Tibial nerve (tissue), 4 donors: ENCODE measurements around the gene KCNQ1. TPM values are rescaled to one million over a fixed set of nuclear protein-coding genes. Genes with fewer than 3 reads are reported as not detected.
A peak's percentile ranks its signal among the peaks of the same experiment; 100 is the strongest.

ENCODE experiments used
- DNase-seq, 2 donors: peaks; one replicate each; pipeline ENCODE4 v3.0.0-alpha.2; 2019; ENCODE audit warnings: low spot score in 2 of 2
- H3K27ac ChIP-seq, 4 donors: fragments of 200-600 bp; sonication (generic) in 3 of 4; one replicate each; pipeline ENCODE4 v1.5.1; 2017 to 2019; ENCODE audit warnings: mild to moderate bottlenecking in 1 of 4
- H3K27me3 ChIP-seq, 2 donors: fragments of 200-600 bp; sonication (generic) in 1 of 2; one replicate each; pipeline versions ENCODE4 v1.5.1 to v1.6.0; 2017 to 2019
- H3K36me3 ChIP-seq, 3 donors: fragments of 200-600 bp; sonication (generic); one replicate each; pipeline ENCODE4 v1.5.1; 2018 to 2019
- H3K4me1 ChIP-seq, 4 donors: fragments of 200-600 bp; sonication (generic) in 3 of 4; one replicate each; pipeline ENCODE4 v1.5.1; 2017 to 2019
- H3K4me3 ChIP-seq, 4 donors: fragments of 200-600 bp; sonication (generic) in 3 of 4; one replicate each; pipeline ENCODE4 v1.5.1; 2017 to 2019; ENCODE audit warnings: mild to moderate bottlenecking in 1 of 4, moderate library complexity in 1 of 4
- H3K9me3 ChIP-seq, 4 donors: fragments of 200-600 bp; sonication (generic) in 3 of 4; one replicate each; pipeline ENCODE4 v1.5.1; 2017 to 2019
- EP300 ChIP-seq, 2 donors: sonication (generic); formaldehyde crosslinking; IDR thresholded peaks; one replicate each; pipeline ENCODE4 v1.6.1; 2017; ENCODE audit warnings: antibody characterized with exemption in 2 of 2, mild to moderate bottlenecking in 1 of 2
- POLR2A ChIP-seq, 2 donors: fragments of 450-650 bp; IDR thresholded peaks; one replicate each; pipeline ENCODE4 v1.6.1; 2017; ENCODE audit warnings: antibody characterized with exemption in 2 of 2, mild to moderate bottlenecking in 2 of 2, moderate library complexity in 2 of 2
- WGBS, 2 donors: methylation state at CpG; one replicate each; pipeline ENCODE4 v1.1.5; 2018; 5-methylcytosine and 5-hydroxymethylcytosine counted together
- total RNA-seq, 4 donors: library from RNA; depleted of rRNA; stranded (reverse); fragments of >200 nt; gene quantifications; one replicate each; pipeline ENCODE4 v1.1.0, GENCODE V29; 2016
- TF ChIP-seq, protein P1 (sequence below), 5 experiments: fragments of 200-600 bp in 3 of 5; fragments of 450-650 bp in 2 of 5; sonication (generic) in 3 of 5; IDR thresholded peaks; one replicate each; pipeline ENCODE4 v1.5.1; 2016 to 2019; ENCODE audit warnings: antibody characterized with exemption in 5 of 5, mild to moderate bottlenecking in 3 of 5, moderate library complexity in 2 of 5

KCNQ1 gene
- total RNA-seq, 4 donors from 2014 or later = 3.5 to 11.4 (median 7.5) TPM

DNA sequence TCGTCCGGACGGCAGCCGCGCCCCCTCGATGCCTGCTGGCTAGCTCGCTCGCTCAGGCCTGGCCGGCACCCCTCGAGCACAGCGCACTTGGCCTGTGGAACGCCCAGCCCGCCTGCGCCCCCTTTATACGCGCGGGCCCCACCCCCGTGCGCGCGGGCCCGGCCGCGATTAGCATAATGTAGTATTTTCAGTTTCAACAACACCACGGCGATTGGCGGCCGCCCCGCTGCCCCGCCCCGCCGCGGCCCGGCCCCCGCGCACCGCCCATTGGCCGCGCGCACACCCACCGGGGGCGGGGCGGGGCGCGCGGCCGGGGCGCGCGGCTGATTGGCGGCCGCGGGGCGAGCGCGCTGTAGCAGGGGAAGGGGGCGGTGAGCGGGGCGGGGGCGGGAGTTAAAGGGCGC lies 440.9 kb downstream of the KCNQ1 start, which contains the start of gene CDKN1C:
CDKN1C (minus strand) TSS at position 98 of the 404 bp plus-strand sequence. CDS start 319 bp downstream, outside the sequence.
- H3K4me1 ChIP-seq = peaks cover 0 to 51% (median 6%) of the 10 kb centered on the region in 4 donors
- no peaks in the 10 kb centered on the region for H3K27me3 ChIP-seq
- peaks cover 0 to 13% (median 0%) of the 10 kb centered on the region in 3 donors for H3K36me3 ChIP-seq
- TF ChIP-seq EP300 (IDR thresholded peaks at IDR 0.05) (peak; percentile 33 to 99), POLR2A (IDR thresholded peaks at IDR 0.05) (peak; percentile 95 to 97)
- TF ChIP-seq, protein P1, sequence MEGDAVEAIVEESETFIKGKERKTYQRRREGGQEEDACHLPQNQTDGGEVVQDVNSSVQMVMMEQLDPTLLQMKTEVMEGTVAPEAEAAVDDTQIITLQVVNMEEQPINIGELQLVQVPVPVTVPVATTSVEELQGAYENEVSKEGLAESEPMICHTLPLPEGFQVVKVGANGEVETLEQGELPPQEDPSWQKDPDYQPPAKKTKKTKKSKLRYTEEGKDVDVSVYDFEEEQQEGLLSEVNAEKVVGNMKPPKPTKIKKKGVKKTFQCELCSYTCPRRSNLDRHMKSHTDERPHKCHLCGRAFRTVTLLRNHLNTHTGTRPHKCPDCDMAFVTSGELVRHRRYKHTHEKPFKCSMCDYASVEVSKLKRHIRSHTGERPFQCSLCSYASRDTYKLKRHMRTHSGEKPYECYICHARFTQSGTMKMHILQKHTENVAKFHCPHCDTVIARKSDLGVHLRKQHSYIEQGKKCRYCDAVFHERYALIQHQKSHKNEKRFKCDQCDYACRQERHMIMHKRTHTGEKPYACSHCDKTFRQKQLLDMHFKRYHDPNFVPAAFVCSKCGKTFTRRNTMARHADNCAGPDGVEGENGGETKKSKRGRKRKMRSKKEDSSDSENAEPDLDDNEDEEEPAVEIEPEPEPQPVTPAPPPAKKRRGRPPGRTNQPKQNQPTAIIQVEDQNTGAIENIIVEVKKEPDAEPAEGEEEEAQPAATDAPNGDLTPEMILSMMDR (IDR thresholded peaks at IDR 0.05) = peak in 1 of 5 experiments; percentile 7
- peak within 1 kb of the TSS; percentile 79 to 97 (median 92) for H3K27ac ChIP-seq
- peak within 1 kb of the TSS; percentile 78 to 96 (median 92) for H3K4me3 ChIP-seq
- 0% methylated on average over 3 to 8 of the region's 61 CpGs for WGBS, 2 donors
- peak; percentile 86 to 91 for DNase-seq
- H3K9me3 ChIP-seq = no peaks in the 10 kb centered on the region

DNA sequence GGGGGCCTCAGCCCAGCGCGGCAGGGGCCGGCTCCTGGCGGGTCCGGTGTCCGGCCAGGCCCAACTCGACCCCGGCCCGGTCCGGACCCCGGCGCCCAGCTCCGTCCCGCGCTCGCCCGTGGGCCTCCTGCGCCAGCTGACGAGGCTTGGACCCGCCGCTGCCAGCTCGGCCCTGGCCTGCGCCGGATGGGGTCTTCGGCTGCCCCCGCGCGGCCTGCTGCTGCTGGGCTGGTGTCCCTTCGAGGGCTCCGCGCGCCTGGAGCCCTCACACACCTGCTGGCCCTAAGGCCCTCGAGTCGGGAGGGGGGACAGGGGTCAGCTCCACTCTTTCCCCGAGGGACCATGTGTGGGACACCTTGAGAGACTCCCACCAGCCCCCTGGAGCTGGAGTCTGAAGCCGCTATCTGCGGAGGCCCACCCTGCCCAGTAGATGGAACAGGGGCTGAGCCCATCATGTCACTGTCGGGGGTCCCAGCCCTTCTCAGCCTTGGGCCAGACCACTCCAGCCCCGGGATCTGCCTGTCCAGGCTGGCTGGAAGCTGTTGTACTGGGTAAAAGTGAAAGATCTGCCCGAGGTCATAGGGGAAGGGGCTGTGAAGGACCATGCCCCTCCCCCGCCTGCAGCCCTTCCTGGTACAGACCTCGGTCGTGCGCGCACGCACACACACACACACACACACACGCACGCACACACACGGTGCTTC lies 441.5 kb downstream of the KCNQ1 start:
- peak overlapping the region; percentile 77 to 92 (median 82) for H3K27ac ChIP-seq
- 17 to 33% methylated on average over 14 to 44 of the region's 49 CpGs for WGBS, 2 donors
- peak overlapping the region in 3 of 4 donors; percentile 47 to 93 (median 78) for H3K4me3 ChIP-seq
- no peaks in the 10 kb centered on the region for H3K9me3 ChIP-seq
- H3K36me3 ChIP-seq = peaks cover 0 to 9% (median 0%) of the 10 kb centered on the region in 3 donors
- peak in 1 of 2 donors; percentile 35 for DNase-seq
- H3K27me3 ChIP-seq = no peaks in the 10 kb centered on the region
- TF ChIP-seq, protein P1 (IDR thresholded peaks at IDR 0.05) = peak in 2 of 5 experiments; percentile 18 to 42
- TF ChIP-seq POLR2A (IDR thresholded peaks at IDR 0.05) (no peak), EP300 (IDR thresholded peaks at IDR 0.05) (no peak)
- peaks cover 0 to 58% (median 10%) of the 10 kb centered on the region in 4 donors for H3K4me1 ChIP-seq

DNA sequence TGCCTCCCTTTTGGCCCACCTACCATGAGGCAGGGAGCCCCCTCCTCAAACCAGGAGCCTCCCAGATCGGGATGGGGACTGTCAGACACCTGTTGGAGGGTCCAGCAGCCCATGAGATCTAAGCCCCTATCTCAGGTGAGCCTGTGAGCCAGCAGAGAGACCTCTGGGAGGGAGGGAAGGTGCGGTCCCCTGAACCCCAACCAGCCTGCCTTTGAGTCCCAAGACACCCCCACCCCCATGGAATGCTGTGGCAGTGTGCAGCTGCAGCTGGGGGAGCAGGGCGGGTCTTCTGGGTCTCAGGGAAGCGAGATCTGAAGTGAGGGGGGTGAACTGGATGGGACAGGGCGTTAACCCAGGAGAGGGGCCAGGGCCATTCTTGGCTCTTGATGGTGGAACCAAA lies 442.1 kb downstream of the KCNQ1 start:
- Histone ChIP-seq H3K9me3 (no peaks in the 10 kb centered on the region), H3K4me3 (no peak overlapping the region), H3K36me3 (peaks cover 0 to 3% (median 0%) of the 10 kb centered on the region in 3 donors), H3K27ac (peak overlapping the region in 2 of 4 donors; percentile 77 to 92), H3K4me1 (peaks cover 0 to 58% (median 16%) of the 10 kb centered on the region in 4 donors), H3K27me3 (no peaks in the 10 kb centered on the region)
- TF ChIP-seq POLR2A (IDR thresholded peaks at IDR 0.05) = no peak
- TF ChIP-seq EP300 (IDR thresholded peaks at IDR 0.05) = no peak
- TF ChIP-seq, protein P1 (IDR thresholded peaks at IDR 0.05) = no peak
- DNase-seq = no peak
- 87 to 92% methylated on average over 4 to 5 of the region's 5 CpGs for WGBS, 2 donors

DNA sequence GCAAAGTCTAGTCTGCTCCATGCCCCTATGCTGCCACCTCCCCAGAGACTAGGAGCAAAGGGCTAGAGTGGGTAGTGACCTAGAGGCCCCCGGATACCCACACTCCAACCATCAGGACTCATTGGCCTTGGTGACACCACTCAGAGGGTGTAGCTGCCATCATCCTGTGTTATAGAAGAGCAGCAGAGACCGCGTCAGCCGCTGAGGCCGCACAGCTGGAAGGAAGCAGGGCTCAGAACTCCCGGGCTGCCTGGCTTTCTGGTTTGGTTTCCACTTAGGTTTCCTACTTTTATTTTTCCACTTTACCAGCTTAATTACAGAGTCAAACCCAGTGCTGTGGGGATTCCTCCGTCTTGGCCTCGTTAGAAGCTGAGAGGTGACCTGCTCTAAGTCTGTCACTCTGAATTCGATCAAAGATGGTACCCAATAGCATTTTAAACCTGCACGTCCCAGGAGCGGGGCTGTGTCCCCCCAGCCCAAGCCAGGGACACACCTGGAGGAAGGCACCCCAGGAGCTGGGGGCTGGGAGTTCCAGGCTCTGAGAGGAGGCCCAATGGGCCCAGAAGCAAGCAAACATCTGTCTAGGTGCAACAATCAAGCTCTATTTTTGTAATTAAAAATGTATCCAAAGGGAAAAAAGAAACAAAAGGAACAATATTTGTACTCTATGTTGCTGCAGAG lies 442.8 kb downstream of the KCNQ1 start:
- 79 to 88% methylated on average over 11 of the region's 11 CpGs for WGBS, 2 donors
- peak overlapping the region in 3 of 4 donors; percentile 9 to 92 (median 77) for H3K27ac ChIP-seq

More for the DNA sequence above, 442.8 kb downstream of the KCNQ1 start:
- no peaks in the 10 kb centered on the region for H3K9me3 ChIP-seq
- H3K4me3 ChIP-seq = no peak overlapping the region
- no peak for DNase-seq
- H3K36me3 ChIP-seq = no peaks in the 10 kb centered on the region
- H3K27me3 ChIP-seq = no peaks in the 10 kb centered on the region
- H3K4me1 ChIP-seq = peaks cover 0 to 58% (median 22%) of the 10 kb centered on the region in 4 donors
- TF ChIP-seq, protein P1 (IDR thresholded peaks at IDR 0.05) = no peak
- TF ChIP-seq POLR2A (IDR thresholded peaks at IDR 0.05) = no peak
